Measurements from ENCODE around the gene IRAG1.

- no peak for TF ChIP-seq CTCF (IDR thresholded peaks at IDR 0.05)
- TF ChIP-seq POLR2A (IDR thresholded peaks at IDR 0.05), result no peak
These were observed 34.6 kb upstream of the IRAG1 start for GRCh38 chr11:10728154-10728553.
